ACHN (cell line): ENCODE data around the gene RMRP.

ENCODE experiments used
- DNase-seq: peaks from one replicate; pipeline ENCODE4 v3.0.0-alpha.2; 2015
- in situ Hi-C: cut with HindIII; loops from 2 replicates; pipeline ENCODE4 v1.10.0; 2017; ENCODE audit warnings: low sequenced_read_pairs, low pct_ligation_motif_present, low pct_unique_long_range_greater_than_20kb

The RMRP gene

DNA sequence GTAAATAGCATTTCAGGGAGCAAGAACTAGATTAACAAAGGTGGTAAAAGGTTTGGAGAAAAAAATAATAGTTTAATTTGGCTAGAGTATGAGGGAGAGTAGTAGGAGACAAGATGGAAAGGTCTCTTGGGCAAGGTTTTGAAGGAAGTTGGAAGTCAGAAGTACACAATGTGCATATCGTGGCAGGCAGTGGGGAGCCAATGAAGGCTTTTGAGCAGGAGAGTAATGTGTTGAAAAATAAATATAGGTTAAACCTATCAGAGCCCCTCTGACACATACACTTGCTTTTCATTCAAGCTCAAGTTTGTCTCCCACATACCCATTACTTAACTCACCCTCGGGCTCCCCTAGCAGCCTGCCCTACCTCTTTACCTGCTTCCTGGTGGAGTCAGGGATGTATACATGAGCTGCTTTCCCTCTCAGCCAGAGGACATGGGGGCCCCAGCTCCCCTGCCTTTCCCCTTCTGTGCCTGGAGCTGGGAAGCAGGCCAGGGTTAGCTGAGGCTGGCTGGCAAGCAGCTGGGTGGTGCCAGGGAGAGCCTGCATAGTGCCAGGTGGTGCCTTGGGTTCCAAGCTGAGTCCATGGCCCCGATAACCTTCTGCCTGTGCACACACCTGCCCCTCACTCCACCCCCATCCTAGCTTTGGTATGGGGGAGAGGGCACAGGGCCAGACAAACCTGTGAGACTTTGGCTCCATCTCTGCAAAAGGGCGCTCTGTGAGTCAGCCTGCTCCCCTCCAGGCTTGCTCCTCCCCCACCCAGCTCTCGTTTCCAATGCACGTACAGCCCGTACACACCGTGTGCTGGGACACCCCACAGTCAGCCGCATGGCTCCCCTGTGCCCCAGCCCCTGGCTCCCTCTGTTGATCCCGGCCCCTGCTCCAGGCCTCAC lies 15.6 kb upstream of the RMRP start, which contains the start of gene CA9:
Gene CA9 (plus strand): TSS at position 797 of the 893 bp plus-strand sequence. CDS start 32 bp downstream, at position 829.
- in situ Hi-C loops = no loop called here
- no peak for DNase-seq

DNA sequence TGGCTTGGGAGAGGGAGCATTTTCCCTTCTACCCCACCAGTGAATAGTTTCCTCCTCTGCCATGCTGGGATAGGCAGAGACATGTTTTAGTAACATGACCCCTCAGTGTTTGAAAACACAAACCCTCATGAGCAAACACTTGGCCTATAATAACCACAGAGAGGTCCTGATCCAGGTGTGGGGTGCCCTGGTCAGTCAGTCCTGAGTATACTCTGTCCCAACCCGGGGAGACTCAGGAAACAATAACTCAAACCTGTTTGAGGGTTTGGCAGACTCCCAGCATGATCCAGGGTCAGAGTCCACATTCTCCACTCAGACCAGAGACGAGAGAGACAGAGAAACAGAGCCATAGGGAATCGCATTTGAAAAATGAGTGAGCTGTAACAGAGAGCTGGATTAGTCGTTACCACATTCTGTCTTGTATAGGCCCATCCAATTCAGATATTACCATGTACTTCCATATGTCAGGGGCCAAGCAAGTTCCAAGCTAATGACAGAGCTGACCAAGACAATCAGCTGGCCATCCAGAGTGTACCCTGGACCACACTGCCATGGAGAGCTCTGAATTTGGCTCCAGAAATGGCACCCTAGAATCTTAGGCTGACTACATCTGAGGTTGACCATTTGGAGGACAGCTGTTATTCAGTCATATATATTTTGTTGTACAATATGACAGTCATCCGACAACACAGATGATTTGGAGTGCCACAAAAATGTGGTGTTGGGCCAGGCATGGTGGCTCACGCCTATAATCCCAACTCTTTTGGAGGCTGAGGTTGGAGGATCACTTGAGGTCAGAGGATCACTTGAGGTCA lies 11.7 kb upstream of the RMRP start:
- in situ Hi-C loops = no loop called here
- DNase-seq = peak; percentile 72

DNA sequence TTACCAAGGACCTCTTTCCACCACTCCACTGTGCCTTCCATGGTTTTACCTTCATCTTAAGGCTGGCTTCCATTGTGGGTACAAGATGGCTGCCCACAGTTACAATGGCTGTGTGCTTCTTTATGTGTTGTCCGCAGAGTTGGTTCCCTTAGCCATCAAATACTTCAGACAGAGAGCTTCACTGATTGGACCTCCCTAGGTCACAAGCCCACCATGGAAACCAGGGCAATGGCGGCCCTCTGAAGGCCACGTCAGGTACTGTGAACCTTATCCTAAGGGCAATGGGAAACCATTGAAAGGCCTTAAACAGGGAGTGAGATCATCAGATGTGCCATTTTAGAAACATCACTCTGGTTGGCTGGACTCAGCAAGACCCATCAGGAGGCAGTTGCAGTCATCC lies 10.1 kb upstream of the RMRP start:
- no peak for DNase-seq
- in situ Hi-C loops = no loop called here

DNA sequence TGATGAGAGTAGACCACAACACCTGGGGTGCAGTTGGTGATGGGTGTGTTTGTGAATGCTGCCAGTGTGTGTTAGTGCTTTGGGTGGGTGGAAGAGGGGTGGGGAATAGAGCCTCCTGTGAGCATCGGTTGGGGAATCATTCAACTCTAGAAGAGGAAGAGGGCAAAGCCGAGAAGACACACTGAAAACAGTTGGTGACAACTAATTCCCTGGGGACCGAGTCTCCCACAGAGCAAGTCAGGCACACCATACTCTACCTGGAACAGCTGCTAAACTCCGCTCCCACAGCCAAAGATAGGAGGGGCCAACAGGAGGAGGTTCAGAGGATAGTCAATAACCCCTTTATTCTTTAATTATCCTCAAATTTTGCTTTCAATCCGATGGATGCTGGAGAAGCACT lies 8.7 kb upstream of the RMRP start:
- in situ Hi-C loops = no loop called here
- no peak for DNase-seq

- in situ Hi-C loops = no loop called here
- peak; percentile 43 for DNase-seq
These were observed 8.2 kb upstream of the RMRP start for GRCh38 chr9:35666045-35666444.

DNA sequence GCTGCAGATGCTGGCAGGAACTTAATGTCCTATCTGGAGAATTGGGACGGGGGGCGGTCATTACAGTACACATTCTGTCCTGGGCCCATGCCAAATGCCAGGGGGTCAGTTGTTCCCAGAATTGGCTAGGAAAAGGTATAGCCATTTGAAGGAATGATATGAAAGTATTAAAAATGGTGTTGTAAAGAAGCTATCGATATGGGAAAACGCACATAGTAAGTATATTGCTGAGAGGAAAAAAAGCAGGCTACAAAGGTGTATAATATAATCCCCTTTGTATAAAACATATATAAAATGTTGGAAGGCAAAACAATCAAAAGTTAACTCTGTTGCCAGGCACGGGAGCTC lies 7.6 kb upstream of the RMRP start:
- in situ Hi-C loops = no loop called here
- DNase-seq = no peak

GRCh38 chr9:35664531-35665470 lies 7.0 kb upstream of the RMRP start, which contains the start of gene ARHGEF39:
Gene ARHGEF39 (minus strand): TSS chr9:35665195. CDS start chr9:35665169, 26 bp downstream.
- in situ Hi-C loops = no loop called here
- peak; percentile 88 for DNase-seq

DNA sequence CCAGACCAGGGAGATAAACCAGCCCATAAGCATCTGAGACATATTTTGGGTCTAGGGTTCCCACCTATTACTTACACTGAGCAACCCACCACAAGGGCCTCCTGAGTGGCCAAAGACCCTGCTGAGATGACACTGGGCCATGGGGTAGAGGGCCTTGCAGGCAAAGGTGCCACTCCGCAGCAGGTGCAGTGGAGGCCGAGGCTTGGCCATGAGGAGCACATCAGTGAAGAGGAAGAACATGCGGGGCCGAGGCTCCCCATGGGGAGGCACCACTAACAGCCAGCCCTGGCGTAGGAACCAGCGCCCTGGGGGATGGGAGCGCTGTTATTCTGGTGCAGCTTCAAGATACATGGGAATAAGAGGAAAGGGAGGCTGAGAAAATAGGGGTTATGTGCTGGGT lies 4.6 kb upstream of the RMRP start:
- no peak for DNase-seq
- in situ Hi-C loops = no loop called here

DNA sequence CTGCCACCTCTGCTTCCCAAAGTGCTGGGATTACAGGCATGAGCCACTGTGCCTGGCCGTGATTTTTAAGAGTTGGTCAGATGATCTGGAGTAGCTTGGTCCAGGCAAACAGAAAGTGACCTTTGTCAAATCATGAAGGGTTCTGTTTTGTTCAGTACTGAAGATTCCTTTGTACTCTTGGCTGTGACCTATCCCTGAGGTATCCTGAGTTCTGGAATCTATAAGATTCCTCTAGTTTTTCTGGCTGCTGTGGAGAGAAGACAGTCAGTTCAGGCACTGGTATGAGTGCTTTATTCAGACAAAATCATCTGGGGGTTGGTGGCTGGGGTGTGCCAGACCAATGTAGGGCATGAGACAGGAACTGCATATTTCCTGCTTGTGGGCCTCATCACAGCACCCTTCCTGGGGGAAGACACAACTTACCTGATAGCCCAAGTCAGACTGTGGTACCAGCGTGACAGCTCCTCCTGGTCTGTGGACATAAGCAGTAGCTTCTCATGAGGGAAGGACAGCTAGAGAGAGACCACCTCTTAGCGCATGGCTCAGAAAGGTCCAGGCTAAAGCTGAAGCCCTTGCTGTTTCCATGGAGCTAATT lies 4.0 kb upstream of the RMRP start:
- no peak for DNase-seq
- in situ Hi-C loops = no loop called here

DNA sequence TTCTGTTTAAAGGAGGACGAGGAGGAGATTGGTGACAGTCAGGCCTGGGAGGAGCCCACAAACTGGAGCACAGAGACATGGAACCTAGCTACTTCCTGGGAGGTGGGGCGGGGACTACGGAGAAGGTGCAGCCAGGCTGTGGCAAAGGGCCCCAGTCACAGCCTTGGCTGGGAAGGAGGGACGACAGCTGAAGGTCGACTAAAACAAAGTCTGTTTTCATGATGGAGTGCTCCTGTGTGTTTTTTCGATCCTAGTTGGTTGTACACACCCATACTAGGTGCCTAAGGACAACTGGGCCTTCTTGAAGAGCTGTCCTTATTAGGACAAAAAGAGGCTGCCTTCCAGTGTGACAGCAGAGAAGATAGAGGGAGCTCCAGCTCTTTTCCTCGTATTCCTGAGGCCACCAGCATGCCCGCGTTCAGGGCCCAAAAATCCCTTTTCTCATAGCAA lies 3.2 kb upstream of the RMRP start:
- DNase-seq = peak; percentile 29
- in situ Hi-C loops = no loop called here

- no peak for DNase-seq
- in situ Hi-C loops = no loop called here
These were observed 1.5 kb upstream of the RMRP start for GRCh38 chr9:35659340-35659739.

GRCh38 chr9:35658968-35659220 lies 1.1 kb upstream of the RMRP start:
- DNase-seq = peak; percentile 55
- in situ Hi-C loops = no loop called here

DNA sequence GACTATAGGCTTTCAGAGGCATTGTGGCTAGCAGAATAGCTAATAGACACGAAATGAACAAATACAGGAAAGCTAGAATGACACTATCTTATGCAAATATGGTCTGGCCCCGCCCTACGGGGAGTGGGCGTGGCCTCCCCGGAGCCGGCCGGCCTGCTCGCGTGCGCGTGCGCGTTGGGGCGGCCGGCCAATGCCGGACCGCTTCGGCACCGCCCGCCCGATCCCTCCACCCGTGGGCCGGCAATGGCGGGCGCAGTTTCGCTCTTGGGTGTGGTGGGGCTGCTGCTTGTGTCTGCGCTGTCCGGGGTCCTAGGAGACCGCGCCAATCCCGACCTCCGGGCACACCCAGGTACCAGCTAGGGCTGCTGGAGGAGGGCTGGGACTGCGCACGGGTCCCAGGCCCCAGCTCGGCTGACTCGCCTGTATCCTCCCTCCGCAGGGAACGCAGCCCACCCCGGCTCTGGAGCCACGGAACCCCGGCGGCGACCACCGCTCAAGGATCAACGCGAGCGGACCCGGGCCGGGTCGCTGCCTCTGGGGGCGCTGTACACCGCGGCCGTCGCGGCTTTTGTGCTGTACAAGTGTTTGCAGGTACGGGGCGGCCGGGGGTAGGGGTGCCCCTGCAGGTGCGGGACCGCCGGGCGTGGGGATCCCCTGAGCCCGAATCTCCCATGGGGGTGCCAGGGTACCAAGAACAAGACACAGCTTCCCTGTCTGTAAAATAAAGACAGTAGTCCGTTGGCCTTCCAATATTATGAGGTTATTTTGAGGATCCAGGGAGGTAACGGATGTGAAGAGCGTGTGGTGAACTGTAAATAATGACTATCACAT lies 533 bp upstream of the RMRP start, which contains the start of gene CCDC107:
Gene CCDC107 (plus strand): TSS at position 156 of the 831 bp plus-strand sequence. CDS start 88 bp downstream, at position 244.
- peak; percentile 81 for DNase-seq
- in situ Hi-C loops = no loop called here

GRCh38 chr9:35656831-35657545 lies 831 bp downstream of the RMRP start:
- DNase-seq = no peak
- in situ Hi-C loops = no loop called here

DNA sequence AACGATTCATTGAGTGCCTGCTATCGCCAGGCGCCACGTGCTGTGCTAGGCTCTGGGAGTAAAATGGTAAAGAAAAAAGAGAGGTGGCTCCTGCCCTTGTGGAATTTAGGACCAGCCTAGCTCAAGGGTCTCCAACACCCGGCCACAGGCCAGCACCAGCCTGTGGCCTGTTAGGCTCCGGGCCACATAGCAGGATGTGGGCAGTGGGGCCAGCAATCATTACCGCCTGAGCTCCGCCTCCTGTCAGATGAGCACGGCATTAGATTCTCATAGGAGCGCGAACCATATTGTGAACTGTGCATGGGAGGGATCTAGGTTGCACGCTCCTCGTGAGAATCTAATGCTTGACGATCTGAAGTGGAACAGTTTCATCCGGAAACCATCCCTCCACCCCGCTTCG lies 1.5 kb downstream of the RMRP start:
- in situ Hi-C loops = no loop called here
- no peak for DNase-seq

DNA sequence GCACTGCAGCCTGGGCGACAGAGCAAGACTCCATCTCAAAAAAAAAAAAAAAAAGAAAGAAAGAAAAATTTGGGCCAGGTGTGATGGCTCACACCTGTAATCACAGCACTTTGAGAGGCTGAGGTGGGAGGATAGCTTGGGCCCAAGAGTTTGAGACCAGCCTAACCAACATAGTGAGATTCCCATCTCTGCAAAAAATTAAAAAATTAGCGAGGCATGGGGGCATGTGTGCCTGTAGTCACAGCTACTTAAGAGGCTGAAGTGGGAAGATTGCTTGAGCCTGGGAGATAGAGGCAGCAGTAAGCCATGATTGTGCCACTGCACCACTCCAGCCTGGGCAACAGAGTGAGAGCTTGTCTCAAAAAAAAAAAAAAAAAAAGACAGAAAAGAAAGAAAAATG lies 4.2 kb downstream of the RMRP start:
- DNase-seq = no peak
- in situ Hi-C loops = no loop called here

GRCh38 chr9:35652829-35653209 lies 5.0 kb downstream of the RMRP start:
- no peak for DNase-seq
- in situ Hi-C loops = no loop called here
